ENCODE results near the gene SLF2. TPM values are rescaled to one million over a fixed set of nuclear protein-coding genes. Genes with fewer than 3 reads are reported as not detected.

Gene SLF2
- total RNA-seq, 1 donor from 2014 or later: 16.4 TPM

DNA sequence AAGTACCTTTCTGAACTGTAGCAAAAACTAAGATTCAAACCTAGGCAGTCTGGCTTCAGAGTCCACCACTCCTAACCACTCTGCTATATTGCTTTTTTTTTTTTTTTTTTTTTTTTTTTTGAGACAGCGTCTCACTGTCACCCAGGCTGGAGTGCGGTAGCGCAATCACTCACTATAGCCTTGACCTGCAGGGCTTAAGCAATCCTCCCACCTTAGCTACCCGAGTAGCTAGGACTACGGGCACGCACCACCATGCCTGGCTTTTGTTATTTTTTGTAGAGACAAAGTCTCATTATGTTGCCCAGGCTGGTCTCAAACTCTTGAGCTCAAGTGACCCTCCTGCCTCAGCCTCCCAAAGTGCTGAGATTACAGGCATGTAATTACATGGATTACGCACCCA lies 10.1 kb upstream of the SLF2 start:
- intact Hi-C loops (cut with micrococcal nuclease): no loop called here
- Histone ChIP-seq H3K27me3 (ENCODE audit: low read depth) (peaks cover 25% of the 10 kb centered on the region), H3K4me3 (no peak overlapping the region), H3K27ac (replicated peaks) (no peak overlapping the region), H3K36me3 (no peaks in the 10 kb centered on the region), H3K9me3 (replicated peaks) (no peaks in the 10 kb centered on the region), H3K4me1 (no peaks in the 10 kb centered on the region)
- no peak for DNase-seq
- no peak for TF ChIP-seq CTCF (IDR thresholded peaks at IDR 0.05; ENCODE audit: borderline replicate concordance)

- TF ChIP-seq CTCF (IDR thresholded peaks at IDR 0.05; ENCODE audit: borderline replicate concordance): no peak
- no peaks in the 10 kb centered on the region for H3K9me3 ChIP-seq (replicated peaks)
- intact Hi-C loops (cut with micrococcal nuclease): no loop called here
- DNase-seq: no peak
- H3K27me3 ChIP-seq (ENCODE audit: low read depth): peaks cover 15% of the 10 kb centered on the region
- no peak overlapping the region for H3K27ac ChIP-seq (replicated peaks)
- H3K36me3 ChIP-seq: no peaks in the 10 kb centered on the region
- H3K4me3 ChIP-seq: no peak overlapping the region
- H3K4me1 ChIP-seq: no peaks in the 10 kb centered on the region
Measured at GRCh38 chr10:100904917-100905316, 7.8 kb upstream of the SLF2 start.

- Histone ChIP-seq H3K36me3 (no peaks in the 10 kb centered on the region), H3K27ac (replicated peaks) (no peak overlapping the region), H3K9me3 (replicated peaks) (no peaks in the 10 kb centered on the region), H3K27me3 (ENCODE audit: low read depth) (no peaks in the 10 kb centered on the region), H3K4me1 (peaks cover 9% of the 10 kb centered on the region), H3K4me3 (no peak overlapping the region)
- DNase-seq: no peak
- TF ChIP-seq CTCF (IDR thresholded peaks at IDR 0.05; ENCODE audit: borderline replicate concordance): no peak
- intact Hi-C loops (cut with micrococcal nuclease): no loop called here
Measured at GRCh38 chr10:100907175-100907574, 5.6 kb upstream of the SLF2 start.

DNA sequence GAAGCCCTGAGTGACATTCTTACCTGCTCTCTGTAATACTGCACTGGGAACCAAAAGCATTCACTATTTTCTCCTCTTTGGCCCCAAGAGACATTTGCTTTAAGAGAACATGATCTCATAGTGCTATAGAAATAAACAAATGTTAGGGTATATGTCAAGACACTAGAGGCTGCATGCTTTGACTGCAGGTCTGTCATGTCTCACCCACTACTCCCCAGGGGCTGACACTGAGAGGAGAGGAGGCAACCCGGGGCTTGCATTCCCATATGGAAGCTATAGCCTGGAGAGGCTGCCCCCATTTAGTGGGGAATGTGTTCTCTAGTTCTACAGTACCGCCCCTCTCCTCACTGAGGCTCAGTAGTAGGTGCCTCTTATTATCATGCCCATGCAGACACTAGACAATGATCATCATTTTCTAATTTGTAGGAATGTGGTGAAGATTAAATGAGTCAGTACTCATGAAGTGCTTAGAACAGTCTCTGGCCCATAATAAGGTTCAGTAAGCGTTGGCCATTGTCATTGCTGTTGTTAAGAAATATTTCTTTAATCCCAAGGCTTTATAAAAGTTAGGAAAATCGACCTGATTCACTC lies 4.9 kb upstream of the SLF2 start:
- intact Hi-C loops (cut with micrococcal nuclease): no loop called here

GRCh38 chr10:100908378-100908777 lies 4.4 kb upstream of the SLF2 start:
- TF ChIP-seq CTCF (IDR thresholded peaks at IDR 0.05; ENCODE audit: borderline replicate concordance): no peak
- intact Hi-C loops (cut with micrococcal nuclease): no loop called here

More for the DNA sequence above, 4.9 kb upstream of the SLF2 start:
- Histone ChIP-seq H3K27ac (replicated peaks) (no peak overlapping the region), H3K36me3 (no peaks in the 10 kb centered on the region), H3K27me3 (ENCODE audit: low read depth) (no peaks in the 10 kb centered on the region), H3K4me3 (no peak overlapping the region), H3K9me3 (replicated peaks) (no peaks in the 10 kb centered on the region), H3K4me1 (peaks cover 13% of the 10 kb centered on the region)
- DNase-seq: no peak
- TF ChIP-seq CTCF (IDR thresholded peaks at IDR 0.05; ENCODE audit: borderline replicate concordance): no peak

More at GRCh38 chr10:100908378-100908777, 4.4 kb upstream of the SLF2 start:
- Histone ChIP-seq H3K4me1 (peaks cover 18% of the 10 kb centered on the region), H3K9me3 (replicated peaks) (no peaks in the 10 kb centered on the region), H3K27ac (replicated peaks) (no peak overlapping the region), H3K27me3 (ENCODE audit: low read depth) (no peaks in the 10 kb centered on the region), H3K4me3 (no peak overlapping the region), H3K36me3 (no peaks in the 10 kb centered on the region)
- DNase-seq: no peak

Data from left ventricle myocardium inferior (tissue), 1 donor.